HG03378 (cell line): ENCODE measurements around the gene KRTAP4-5.
"Not testable (repeated sequence)": the region's sequence is repeated elsewhere in the genome, so short reads cannot be mapped to it uniquely, and the experiment has no call there.

Source experiments
- ATAC-seq: cut with Tn5 transposase; IDR thresholded peaks from one replicate; pipeline ENCODE4 v1.9.1; 2021; ENCODE audit warnings: mild to moderate bottlenecking, moderate library complexity; ENCODE audit not compliant: unreplicated experiment

The KRTAP4-5 gene

DNA sequence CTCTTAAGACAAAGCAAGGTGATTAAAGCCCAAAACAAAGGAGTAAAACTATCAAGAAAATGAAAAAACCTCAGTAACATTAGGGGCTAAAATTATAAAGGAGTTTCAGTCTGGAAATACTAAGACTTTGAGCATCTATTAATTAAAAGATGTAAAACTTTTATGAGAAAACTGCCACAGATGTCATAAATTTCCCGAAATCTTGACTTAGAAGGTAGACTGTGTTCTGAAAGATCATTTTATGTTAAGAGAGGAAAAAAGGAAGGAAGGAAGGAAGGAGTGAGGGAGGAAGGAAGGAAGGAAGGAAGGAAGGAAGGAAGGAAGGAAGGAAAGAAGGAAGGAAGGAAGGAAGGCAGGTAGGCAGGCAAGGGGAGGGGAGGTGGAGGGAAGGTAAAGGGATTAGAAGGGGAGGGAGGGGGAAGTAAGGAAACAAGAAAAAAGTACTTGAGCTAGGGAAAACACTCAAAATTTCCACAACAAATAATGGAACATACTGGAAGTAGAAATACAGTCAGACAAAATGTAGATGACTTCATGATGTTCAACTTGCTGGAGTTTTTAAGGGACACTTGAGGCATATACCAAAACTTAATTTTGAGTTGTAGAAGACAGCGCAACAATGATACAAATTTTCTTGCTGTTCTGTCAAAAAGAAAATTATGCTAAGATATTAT is 2.0 kb downstream of the KRTAP4-5 start:
- no peak for ATAC-seq

DNA sequence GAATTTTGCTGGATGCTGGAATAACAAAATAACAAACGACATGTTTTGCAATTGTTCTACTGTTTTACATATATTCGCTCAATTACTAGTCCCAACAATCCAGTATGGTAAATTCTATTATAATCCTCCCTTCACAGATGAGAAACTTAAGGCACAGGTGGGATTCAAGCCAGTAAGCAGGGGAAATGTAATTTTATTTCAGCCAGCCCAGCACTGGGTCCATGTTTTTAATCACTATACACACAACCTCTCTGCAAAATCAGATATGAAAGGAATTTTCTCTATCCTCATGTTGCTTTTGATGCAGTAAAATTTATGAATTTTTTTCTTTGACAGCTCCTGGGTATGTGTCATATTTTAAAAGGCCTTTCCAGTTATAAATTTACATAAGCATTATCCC is 4.4 kb downstream of the KRTAP4-5 start:
- ATAC-seq = no peak

DNA sequence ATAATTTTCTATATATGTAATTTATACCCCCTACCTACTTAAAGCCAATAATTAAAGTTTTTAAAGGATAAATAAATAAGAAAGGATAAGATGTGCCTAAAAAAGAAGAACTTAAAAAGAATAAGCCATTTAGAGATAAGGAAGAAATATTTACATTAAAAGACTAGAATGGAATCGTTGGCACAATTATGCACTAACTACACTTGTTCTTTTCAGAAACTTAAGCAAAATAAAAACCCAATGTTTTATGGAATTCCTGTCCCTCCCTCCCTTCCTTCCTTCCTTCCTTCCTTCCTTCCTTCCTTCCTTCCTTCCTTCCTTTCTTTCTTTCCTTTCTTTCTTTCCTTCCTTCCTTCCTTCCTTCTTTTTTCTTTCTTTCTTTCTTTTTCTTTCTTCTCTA is 4.8 kb downstream of the KRTAP4-5 start:
- no peak for ATAC-seq

DNA sequence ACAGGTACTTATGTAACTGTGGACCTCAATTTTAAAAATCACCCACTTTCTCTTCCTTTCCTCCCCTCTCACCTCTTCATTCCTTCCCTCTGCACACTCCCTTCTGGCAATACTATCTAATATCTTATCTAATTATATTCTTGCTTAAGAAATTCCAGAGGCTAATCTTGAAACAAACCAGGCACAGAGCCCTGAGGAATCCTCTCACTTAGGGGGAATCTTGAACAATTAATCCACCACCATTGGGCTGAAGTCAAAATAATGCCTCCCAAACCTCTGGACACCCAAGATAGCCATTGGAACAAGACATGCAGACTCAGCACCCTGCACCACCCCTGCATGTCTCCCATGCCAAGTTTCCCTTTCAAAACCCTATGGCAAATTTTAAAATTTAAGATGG is 8.3 kb downstream of the KRTAP4-5 start:
- ATAC-seq = no peak

DNA sequence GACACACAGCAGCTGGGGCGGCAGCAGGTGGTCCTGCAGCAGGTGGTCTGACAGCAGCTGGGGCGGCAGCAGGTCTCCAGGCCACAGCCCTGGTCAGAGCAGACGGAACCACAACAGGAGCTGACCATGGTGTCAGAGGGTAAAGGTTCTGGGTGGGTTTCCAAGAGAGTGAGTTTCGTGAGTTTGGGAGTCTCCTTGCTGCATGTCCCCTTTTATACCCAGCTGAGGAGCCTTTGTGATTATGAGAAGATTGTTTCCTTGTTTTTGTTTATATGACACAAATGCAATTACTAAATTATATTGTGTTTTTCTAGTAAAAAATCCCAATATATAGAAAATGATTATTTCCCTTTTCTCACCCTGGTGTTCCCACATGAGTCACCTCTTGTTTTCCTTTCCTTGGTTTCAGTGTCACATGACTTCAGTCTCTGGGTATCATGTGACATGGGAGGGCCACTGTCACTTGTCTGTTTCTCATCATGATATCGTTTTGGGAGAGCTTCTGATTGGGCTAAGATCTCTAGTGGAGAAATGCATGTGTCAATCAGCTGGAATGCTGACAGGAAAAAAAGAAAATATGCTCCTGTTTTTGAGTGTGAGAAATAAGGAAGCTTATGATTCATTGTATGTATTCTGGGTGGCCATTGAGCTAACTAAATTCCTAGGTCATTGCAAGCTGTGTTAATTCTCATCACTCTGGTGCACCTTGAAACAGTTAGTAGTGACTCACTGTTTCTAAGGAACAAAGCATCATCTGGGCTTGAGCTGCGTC is 9.1 kb downstream of the KRTAP4-5 start, which contains the start of gene KRTAP4-6:
TSS of gene KRTAP4-6 (minus strand) at position 185 of the 772 bp plus-strand sequence. CDS start at position 128, 57 bp downstream.
- no peak for ATAC-seq

DNA sequence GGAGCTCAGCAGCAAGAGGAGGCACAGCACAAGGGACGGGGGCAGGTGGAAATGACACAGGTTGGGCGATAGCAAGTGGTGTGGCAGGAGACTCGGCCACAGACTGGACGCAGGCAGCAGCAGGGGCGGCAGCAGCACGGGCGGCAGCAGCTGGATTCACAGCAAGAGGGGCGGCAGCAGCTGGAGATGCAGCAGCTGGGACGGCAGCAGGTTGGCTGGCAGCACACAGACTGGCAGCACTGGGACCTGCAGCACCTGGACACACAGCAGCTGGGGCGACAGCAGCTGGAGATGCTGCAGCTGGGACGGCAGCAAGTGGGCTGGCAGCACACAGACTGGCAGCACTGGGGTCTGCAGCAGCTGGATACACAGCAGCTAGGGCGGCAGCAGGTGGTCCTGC is 9.8 kb downstream of the KRTAP4-5 start:
- ATAC-seq = not testable (repeated sequence)

DNA sequence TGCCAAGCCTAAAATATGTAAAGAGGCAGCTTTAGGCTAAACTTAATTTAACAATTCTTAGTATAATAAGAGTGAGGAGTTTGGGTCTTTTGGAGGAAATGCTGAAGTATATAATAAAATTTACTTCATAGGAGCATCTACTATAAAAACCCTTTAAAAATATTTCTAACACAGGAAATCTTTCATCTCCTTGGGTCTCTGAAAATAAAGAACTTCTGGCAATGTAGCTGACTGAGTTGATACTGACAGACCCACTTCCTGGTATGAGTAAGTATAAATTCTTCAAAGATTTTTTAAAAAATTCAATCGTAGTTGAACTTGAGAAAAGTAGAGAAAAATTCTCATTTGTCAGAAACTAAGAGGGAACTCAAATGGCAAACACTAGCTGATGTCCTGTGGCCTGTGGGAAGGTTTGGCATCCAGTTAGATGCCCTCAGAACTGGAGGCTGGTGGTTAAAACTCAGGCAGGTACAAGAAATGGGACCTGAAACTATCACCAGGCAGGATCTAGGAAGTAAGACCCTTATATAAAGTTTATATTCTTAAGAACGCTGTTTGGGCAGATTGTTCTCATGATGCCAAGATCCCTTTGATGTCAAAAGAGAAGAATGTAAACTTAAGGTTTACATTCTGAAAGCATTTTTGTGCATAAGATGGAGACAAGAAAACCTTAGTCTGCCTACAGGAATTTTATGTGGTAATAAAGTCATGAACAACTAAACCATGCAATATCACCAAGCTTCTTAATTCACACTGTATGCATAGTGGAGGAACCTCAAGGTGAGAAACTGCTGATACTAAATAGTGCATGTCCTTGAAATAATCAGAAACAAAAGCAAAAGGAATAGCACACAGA is 15.5 kb downstream of the KRTAP4-5 start:
- ATAC-seq = no peak

DNA sequence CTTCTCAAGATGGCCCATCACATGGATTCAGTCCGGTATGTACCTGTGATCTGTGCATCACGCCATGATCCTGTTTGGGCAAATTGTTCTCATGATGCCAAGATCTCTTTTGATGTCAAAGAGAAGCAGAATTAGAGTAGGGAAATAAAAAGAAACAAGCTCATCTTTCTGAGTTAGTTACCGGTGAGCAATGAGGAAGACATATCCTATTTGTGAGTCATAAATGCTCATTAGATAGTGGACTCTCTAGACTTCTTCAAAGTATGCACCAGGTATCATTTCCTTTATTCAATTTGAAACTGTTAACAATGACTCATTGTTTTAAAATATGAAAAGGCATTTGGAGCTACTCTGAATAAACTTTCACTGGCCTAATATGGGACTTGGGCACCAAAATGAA is 17.6 kb downstream of the KRTAP4-5 start:
- no peak for ATAC-seq

DNA sequence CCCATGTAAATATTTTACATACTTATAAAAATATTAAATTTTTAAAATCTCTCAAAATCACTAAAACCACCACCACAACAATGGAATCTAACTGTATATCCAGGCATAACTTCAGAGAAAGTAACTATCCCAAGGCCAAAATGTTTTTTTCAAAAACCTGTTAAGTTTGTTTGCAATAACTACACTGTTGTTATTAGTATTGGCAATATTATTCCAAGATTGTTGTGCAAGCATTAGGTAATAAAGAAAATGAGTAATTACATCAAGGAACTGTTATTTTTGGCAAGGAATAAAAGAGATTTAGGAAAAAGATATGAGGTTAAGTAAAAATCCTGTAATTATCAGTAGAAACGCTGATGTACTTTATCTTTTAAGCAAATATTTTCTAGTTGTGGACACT is 22.3 kb downstream of the KRTAP4-5 start:
- ATAC-seq = no peak

DNA sequence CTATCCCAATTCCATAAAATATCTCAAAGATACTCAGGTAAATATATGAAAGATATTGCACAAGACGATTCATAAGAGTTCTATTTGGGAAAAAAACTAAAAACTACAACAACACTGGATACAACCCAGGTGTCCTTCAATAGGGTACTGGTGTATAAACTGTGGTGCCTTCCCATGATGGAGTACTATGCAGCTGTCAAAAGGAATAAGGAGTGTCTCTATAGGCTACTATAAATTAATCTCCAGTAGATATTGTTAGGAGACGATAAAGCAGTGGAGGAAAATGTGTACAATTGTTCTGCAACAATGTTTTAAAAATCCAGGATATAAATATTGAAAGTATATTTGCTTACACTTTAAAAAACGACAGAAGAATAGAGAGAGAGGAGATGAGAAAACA is 23.2 kb downstream of the KRTAP4-5 start:
- ATAC-seq = no peak

DNA sequence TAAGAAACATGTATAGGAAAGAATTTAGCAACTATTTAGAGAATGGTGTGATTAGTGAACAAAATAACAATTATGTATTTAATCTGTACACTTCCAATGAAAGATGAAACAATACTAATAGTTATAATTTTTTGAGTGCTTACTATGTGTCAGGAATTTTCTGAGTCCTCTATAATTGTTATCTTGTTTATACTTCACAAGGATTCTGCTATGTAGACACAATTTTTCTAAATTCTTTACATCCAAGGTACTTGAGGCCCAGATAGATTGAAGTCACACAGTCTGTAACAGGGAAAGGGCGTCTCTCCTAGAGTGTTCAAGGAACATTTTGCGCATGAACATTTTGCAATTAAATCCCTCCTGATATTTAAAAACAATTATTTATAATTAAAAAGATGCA is 24.6 kb downstream of the KRTAP4-5 start:
- no peak for ATAC-seq

DNA sequence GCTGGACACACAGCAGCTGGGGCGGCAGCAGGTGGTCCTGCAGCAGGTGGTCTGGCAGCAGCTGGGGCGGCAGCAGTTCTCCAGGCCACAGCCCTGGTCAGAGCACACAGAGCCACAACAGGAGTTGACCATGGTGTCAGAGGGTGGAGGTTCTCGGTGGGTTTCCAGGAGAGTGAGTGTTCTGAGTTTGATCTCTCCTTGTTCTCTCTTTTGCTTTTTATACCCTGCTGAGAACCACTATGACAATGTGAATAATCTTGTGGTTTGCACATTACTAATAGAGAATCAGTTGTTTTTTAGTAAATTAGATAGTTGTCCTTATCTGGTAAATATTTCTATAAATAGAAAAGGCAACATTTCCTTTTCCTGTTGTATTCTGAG is 25.6 kb downstream of the KRTAP4-5 start, which contains the start of gene KRTAP4-12:
TSS of gene KRTAP4-12 (minus strand) at position 192 of the 381 bp plus-strand sequence. CDS start at position 132, 60 bp downstream.
- not testable (repeated sequence) for ATAC-seq

DNA sequence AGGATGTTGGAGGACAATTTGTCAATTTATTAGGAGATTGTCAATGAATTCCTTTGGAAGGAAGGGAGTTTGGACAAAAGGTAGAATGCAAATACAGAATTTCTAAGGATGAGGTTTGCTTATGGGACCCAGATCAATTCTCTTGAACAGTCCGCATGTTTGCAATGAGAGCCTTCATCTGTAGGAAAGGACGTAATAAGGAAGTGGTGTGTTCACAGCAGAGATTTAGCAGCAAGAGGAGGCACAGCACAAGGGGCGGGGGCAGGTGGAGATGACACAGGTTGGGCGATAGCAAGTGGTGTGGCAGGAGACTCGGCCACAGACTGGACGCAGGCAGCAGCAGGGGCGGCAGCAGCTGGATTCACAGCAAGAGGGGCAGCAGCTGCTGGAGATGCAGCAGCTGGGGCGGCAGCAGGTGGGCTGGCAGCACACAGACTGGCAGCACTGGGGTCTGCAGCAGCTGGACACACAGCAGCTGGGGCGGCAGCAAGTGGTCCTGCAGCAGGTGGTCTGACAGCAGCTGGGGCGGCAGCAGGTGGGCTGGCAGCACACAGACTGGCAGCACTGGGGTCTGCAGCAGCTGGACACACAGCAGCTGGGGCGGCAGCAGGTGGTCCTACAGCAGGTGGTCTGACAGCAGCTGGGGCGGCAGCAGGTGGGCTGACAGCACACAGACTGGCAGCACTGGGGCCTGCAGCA is 26.2 kb downstream of the KRTAP4-5 start:
- not testable (repeated sequence) for ATAC-seq

DNA sequence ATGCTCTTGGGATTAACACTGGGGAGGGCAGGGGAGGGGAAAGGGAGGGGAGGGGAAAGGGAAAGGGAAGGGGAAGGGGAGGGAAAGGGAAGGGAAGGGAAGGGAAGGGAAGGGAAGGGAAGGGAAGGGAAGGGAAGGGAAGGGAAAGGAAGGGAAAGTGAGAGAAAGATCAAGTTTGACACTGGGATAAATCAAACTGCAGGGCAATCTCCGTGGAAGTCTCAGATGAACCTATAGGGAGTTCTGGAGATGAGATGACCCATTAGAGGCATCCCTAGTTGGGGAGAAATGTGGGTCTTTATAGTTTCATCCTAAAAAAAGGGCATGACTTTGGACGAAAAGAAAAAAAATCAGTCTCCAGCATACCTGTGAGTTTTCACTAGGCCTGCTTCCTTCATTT is 27.9 kb downstream of the KRTAP4-5 start:
- ATAC-seq = no peak

DNA sequence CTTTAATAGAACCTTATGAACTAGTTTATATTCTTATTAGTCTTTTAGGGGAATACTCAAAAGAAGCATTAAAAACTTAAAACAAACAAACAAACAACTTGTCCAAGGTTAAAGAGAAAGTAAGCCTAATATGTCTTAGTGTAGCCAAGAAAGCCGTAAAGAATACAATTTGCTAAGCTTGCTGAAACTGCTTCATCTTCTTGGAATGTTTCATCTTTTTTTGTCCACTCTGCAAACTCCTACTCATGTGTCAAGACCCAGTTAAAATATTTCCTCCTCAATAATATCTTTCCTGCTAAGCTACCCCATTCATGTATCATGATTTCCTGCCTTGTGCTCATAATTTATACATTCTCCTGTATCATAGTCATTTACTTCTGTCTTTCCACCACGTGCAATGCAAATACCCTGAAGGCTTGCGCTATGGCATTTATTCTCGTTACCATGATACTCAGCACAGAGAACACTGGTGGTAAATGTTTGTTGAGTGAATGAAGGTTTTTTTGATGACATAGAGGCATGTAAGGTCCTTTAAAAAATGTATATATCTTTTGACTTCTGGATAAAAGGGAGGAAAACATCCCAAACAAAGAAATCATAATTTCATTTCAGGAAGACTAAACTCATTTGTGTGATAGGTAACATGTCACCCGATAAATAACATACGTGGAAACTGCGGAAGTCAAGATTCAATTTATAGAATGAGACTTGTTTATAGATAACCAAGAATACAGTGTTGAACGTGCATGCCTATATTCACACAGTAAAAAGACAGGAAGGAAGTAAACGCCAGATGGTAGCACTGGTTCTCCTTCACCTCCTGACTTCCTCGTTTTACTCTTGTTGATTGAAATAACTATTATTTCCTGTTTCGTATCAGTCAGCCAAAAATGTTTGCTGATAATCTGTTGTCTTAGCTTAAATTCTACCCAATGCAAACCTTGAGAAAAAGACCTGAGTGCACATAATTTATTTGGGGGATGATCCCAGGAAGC is 29.6 kb downstream of the KRTAP4-5 start:
- ATAC-seq = not testable (repeated sequence)

DNA sequence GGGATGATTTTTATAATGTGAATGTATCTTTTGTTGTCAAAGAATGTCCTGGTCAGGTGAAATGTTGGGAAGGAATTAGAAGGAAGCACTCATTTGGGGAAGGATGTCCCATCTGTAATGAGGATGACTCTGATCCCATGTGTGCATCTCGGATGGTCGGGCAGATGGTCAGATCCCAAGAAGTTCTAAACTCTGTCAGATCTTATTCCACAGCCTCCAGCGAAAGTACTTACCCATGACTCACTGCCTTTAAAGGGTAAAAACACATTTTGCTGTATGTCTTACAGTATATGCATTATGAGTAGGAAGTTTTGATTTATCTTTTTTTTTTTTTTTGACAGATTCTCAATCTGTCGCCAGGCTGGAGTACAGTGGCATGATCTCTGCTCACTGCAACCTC is 30.9 kb downstream of the KRTAP4-5 start:
- no peak for ATAC-seq

DNA sequence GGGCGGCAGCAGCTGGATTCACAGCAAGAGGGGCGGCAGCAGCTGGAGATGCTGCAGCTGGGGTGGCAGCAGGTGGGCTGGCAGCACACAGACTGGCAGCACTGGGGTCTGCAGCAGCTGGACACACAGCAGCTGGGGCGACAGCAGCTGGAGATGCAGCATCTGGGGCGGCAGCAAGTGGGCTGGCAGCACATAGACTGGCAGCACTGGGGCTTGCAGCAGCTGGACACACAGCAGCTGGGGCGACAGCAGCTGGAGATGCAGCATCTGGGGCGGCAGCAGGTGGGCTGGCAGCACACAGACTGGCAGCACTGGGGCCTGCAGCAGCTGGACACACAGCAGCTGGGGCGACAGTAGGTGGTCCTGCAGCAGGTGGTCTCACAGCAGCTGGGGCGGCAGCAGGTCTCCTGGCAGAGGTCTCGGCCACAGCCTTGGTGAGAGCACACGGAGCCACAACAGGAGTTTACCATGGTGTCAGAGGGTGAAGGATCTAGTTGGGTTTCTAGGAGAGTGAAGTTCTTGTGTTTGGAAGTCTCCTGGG is 31.7 kb downstream of the KRTAP4-5 start, which contains the start of gene KRTAP4-11:
TSS of gene KRTAP4-11 (minus strand) at position 528 of the 541 bp plus-strand sequence. CDS start at position 470, 58 bp downstream.
- ATAC-seq = not testable (repeated sequence)

DNA sequence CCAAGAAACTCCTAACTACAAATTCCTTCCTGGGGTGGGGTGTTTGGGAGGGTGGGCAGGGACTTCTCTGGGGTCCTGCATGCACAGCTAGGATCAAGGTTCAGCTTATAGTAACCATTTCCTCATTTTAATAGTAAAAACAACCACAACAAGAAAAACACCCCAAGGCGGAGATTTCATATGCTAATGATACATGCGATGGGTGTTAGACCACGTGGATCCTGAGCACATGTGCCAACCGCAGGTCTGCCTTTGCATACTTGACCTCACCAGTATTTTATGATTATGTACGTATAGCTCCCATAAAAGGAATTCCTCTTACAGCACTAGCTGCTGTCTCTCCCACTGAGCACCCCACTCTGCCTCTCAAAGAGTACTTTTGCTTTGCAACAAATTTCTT is 33.3 kb downstream of the KRTAP4-5 start:
- ATAC-seq = no peak
